OCI-LY3 (cell line): ENCODE data around the gene WDR37.

Experiments
- H2AFZ ChIP-seq: fragments of 200-600, 300-600 bp; shearing (Covaris generic); 2 replicates; pipeline ENCODE4 v1.6.0; 2014; ENCODE audit warnings: antibody characterized with exemption, low read depth, low read length
- H3K27ac ChIP-seq: fragments of 200-600, 300-600 bp; sonication (generic); 2 replicates; pipeline ENCODE4 v1.5.1; 2014; ENCODE audit warnings: mild to moderate bottlenecking, low read length, moderate library complexity, mixed read lengths
- H3K27me3 ChIP-seq: fragments of 200-600, 300-600 bp; sonication (generic); 2 replicates; pipeline ENCODE4 v1.6.1; 2014; ENCODE audit warnings: low read depth, low read length, mixed read lengths
- H3K36me3 ChIP-seq: fragments of 200-600, 300-600 bp; sonication (generic); replicated peaks from 2 replicates; pipeline ENCODE3; 2014; ENCODE audit warnings: low read depth, low read length, mixed read lengths
- H3K4me1 ChIP-seq: fragments of 300-600, 200-600 bp; sonication (generic); 2 replicates; pipeline ENCODE4 v1.6.1; 2014; ENCODE audit warnings: low read length, mixed read lengths
- H3K4me2 ChIP-seq: fragments of 200-600, 300-600 bp; sonication (generic); 2 replicates; pipeline ENCODE4 v1.6.1; 2014; ENCODE audit warnings: low read length, mixed read lengths
- H3K4me3 ChIP-seq: fragments of 300-600, 200-600 bp; sonication (generic); 2 replicates; pipeline ENCODE4 v1.5.1; 2014; ENCODE audit warnings: antibody characterized with exemption, mild to moderate bottlenecking, low read length, moderate library complexity
- H3K79me2 ChIP-seq: fragments of 300-600, 200-600 bp; shearing (Covaris generic); 2 replicates; pipeline ENCODE4 v1.6.1; 2014; ENCODE audit warnings: mild to moderate bottlenecking, low read length, mixed read lengths
- H3K9ac ChIP-seq: fragments of 300-600, 200-600 bp; shearing (Covaris generic); 2 replicates; pipeline ENCODE4 v1.6.0; 2014; ENCODE audit warnings: mild to moderate bottlenecking, low read length, moderate library complexity
- H3K9me3 ChIP-seq: fragments of 200-600, 300-600 bp; shearing (Covaris generic); 2 replicates; pipeline ENCODE4 v1.6.1; 2014; ENCODE audit warnings: low read length, mixed read lengths; ENCODE audit not compliant: insufficient read depth
- H4K20me1 ChIP-seq: fragments of 200-600, 300-600 bp; sonication (generic); 2 replicates; pipeline ENCODE4 v1.6.1; 2016; ENCODE audit warnings: low read length, mixed read lengths; ENCODE audit not compliant: insufficient read depth
- CTCF ChIP-seq: fragments of 200-600, 300-600 bp; sonication (generic); IDR thresholded peaks from 2 replicates; pipeline ENCODE4 v1.5.1; 2014; ENCODE audit warnings: antibody characterized with exemption, low read length, low read depth
- EZH2phosphoT487 ChIP-seq: fragments of 200-600 bp; shearing (Covaris generic); IDR thresholded peaks from 2 replicates; pipeline ENCODE4 v1.6.1; 2018; ENCODE audit warnings: antibody characterized with exemption, mixed run types, low read depth

The WDR37 gene

GRCh38 chr10:1166828-1167275, 110.7 kb downstream of the WDR37 start:
- TF ChIP-seq EZH2phosphoT487 (no peak), CTCF (no peak)
- H3K27me3 ChIP-seq: 0 out of 2 replicates have a peak, but pooled peaks cover 6% of the 10 kb centered on the region
- H3K79me2 ChIP-seq: no peaks in the 10 kb centered on the region
- no peak overlapping the region for H2AFZ ChIP-seq
- H3K4me2 ChIP-seq: no peak overlapping the region
- H3K27ac ChIP-seq: no peak overlapping the region
- H4K20me1 ChIP-seq: no peaks in the 10 kb centered on the region
- H3K4me3 ChIP-seq: no peak overlapping the region
- H3K9ac ChIP-seq: no peak overlapping the region
- H3K36me3 ChIP-seq: no peaks in the 10 kb centered on the region
- H3K9me3 ChIP-seq: no peaks in the 10 kb centered on the region
- H3K4me1 ChIP-seq: peaks cover 2% of the 10 kb centered on the region

DNA sequence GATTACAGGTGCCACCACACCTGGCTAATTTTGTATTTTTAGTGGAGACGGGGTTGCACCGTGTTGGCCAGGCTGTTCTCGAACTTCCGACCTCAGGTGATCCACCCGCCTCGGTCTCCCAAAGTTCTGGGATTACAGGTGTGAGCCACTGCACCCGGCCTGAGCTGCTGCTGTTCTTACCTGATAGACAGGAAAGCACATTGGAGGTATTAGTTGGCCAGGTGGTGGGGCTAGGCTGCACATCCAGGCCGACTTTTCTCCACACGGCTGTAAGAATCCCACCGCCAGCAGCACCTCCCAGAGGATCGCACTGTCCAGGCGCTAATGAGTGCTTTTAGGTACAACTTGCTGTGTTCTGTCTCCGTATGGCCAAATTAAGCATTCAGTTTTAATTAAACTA, 112.6 kb downstream of the WDR37 start:
- Histone ChIP-seq H3K4me3 (no peak overlapping the region), H3K27ac (no peak overlapping the region), H4K20me1 (no peaks in the 10 kb centered on the region), H3K27me3 (no peaks in the 10 kb centered on the region), H3K9me3 (no peaks in the 10 kb centered on the region), H3K4me1 (no peaks in the 10 kb centered on the region), H3K36me3 (no peaks in the 10 kb centered on the region), H3K4me2 (no peak overlapping the region), H2AFZ (no peak overlapping the region), H3K79me2 (no peaks in the 10 kb centered on the region), H3K9ac (no peak overlapping the region)
- TF ChIP-seq EZH2phosphoT487 (no peak), CTCF (no peak)

- no peaks in the 10 kb centered on the region for H3K27me3 ChIP-seq
- H3K27ac ChIP-seq: no peak overlapping the region
- no peaks in the 10 kb centered on the region for H3K36me3 ChIP-seq
- no peak overlapping the region for H3K4me2 ChIP-seq
- H3K9me3 ChIP-seq: no peaks in the 10 kb centered on the region
- H3K9ac ChIP-seq: no peak overlapping the region
- no peak overlapping the region for H2AFZ ChIP-seq
- TF ChIP-seq EZH2phosphoT487: no peak
- TF ChIP-seq CTCF: no peak
- H4K20me1 ChIP-seq: no peaks in the 10 kb centered on the region
- no peak overlapping the region for H3K4me3 ChIP-seq
- H3K79me2 ChIP-seq: no peaks in the 10 kb centered on the region
- H3K4me1 ChIP-seq: no peaks in the 10 kb centered on the region
These were observed 113.2 kb downstream of the WDR37 start for GRCh38 chr10:1169186-1169885.

DNA sequence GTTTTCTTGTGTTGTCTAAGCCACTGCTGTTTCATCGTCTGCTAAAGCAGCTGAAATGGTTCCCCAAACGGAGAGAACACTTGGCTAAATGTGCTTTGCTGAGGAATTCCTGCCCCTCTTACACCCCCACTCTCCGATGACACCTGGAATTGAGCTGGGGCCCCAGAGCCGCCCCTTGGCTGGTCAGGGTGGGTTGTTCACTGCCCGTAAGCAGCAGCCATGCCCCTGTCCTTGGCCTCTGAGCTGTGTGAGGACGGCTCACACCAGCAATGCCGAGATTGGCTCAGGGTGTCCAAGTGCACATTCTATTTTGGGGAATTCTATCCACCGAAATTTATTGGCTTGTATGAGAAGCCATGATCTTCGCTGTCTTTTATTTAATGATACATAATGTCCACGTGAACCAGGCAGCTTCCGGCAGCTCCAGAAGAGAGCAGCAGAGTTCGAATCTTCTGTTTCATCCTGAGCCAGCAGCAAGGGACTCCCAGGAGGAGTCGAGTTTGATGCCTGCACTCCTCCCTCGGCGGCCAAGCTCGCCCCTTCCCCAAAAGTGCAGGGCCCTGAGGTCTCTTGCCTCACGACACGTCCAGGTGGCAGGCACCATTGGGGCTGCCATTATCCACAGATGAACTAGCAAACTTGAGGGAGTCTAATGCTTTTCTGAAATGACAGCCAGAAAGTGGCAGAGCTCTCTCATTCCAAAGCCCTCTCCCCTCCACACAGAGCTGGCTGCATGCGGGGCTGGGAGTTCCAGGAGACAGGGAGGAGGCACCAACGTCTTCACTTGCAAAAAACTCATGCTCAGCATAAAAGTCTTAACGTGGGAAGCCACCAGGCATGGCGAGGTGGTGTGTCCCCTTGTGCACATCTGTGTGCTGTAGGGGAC, 114.0 kb downstream of the WDR37 start:
- no peak overlapping the region for H3K4me2 ChIP-seq
- TF ChIP-seq CTCF (no peak), EZH2phosphoT487 (no peak)
- no peaks in the 10 kb centered on the region for H3K4me1 ChIP-seq
- no peaks in the 10 kb centered on the region for H3K9me3 ChIP-seq
- H3K9ac ChIP-seq: no peak overlapping the region
- no peaks in the 10 kb centered on the region for H3K79me2 ChIP-seq
- H2AFZ ChIP-seq: no peak overlapping the region
- no peak overlapping the region for H3K27ac ChIP-seq
- H3K27me3 ChIP-seq: no peaks in the 10 kb centered on the region
- H3K4me3 ChIP-seq: no peak overlapping the region
- no peaks in the 10 kb centered on the region for H4K20me1 ChIP-seq
- H3K36me3 ChIP-seq: no peaks in the 10 kb centered on the region
